ENCODE data around the gene ZNRF3. TPM values are rescaled to one million over a fixed set of nuclear protein-coding genes. Genes with fewer than 3 reads are reported as not detected.
"Not testable (repeated sequence)": the region's sequence is repeated elsewhere in the genome, so short reads cannot be mapped to it uniquely, and the experiment has no call there.

Gene ZNRF3
- total and polyA plus RNA-seq, 2 experiments from 2014 or later = 11.1 to 32.2 TPM

DNA sequence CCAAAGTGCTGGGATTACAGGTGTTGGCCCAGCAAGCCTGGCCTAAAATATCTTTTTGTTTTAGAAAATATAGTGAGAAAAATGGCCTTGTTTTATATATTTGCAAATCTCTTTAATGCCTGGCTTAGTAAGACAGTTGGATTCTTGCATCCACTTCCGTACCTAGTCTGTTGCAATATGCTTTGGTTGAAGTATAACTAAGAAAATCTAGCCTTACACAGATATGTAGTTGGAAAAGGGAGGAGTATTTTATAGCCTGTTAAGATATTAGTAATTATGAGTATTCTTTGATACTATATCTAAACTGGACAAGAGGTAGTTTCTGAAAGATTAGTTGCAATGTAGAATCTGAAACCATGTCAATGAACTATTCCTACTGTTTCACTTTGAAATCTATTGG lies 65.1 kb downstream of the ZNRF3 start (continued):
- TF ChIP-seq, protein P1, sequence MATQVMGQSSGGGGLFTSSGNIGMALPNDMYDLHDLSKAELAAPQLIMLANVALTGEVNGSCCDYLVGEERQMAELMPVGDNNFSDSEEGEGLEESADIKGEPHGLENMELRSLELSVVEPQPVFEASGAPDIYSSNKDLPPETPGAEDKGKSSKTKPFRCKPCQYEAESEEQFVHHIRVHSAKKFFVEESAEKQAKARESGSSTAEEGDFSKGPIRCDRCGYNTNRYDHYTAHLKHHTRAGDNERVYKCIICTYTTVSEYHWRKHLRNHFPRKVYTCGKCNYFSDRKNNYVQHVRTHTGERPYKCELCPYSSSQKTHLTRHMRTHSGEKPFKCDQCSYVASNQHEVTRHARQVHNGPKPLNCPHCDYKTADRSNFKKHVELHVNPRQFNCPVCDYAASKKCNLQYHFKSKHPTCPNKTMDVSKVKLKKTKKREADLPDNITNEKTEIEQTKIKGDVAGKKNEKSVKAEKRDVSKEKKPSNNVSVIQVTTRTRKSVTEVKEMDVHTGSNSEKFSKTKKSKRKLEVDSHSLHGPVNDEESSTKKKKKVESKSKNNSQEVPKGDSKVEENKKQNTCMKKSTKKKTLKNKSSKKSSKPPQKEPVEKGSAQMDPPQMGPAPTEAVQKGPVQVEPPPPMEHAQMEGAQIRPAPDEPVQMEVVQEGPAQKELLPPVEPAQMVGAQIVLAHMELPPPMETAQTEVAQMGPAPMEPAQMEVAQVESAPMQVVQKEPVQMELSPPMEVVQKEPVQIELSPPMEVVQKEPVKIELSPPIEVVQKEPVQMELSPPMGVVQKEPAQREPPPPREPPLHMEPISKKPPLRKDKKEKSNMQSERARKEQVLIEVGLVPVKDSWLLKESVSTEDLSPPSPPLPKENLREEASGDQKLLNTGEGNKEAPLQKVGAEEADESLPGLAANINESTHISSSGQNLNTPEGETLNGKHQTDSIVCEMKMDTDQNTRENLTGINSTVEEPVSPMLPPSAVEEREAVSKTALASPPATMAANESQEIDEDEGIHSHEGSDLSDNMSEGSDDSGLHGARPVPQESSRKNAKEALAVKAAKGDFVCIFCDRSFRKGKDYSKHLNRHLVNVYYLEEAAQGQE (IDR thresholded peaks at IDR 0.05; ENCODE audit: unreplicated experiment) = no peak
- TF ChIP-seq JUNB (IDR thresholded peaks at IDR 0.05; ENCODE audit: unreplicated experiment) (no peak), ZNF331 (CRISPR knock-in tag; IDR thresholded peaks at IDR 0.05; ENCODE audit: low read depth) (no peak)

DNA sequence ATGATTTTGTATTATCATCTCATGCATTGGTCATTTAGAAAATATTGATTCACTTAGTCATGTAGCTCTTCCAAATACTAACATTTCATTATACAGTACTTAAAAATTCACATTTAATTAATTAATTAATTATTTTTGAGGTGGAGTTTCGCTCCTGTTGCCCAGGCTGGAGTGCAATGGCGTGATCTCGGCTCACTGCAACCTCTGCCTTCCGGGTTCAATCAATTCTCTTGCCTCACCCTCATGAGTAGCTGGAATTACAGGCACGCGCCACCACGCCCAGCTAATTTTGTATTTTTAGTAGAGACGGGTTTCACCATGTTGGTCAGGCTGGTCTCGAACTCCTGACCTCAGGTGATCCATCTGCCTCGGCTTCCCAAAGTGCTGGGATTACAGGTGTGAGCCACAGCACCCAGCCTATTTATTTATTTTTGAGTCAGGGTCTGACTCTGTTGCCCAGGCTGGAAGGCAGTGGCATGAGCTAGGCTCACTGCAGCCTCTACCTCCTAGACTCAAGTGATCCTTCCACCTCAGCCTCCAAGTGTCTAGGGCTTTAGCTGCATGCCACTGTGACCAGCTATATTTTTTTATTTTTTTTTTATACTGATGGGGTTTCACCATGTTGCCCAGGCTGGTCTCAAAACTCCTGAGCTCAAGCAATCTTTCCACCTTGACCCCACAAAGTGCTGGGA lies 65.6 kb downstream of the ZNRF3 start:
- Histone ChIP-seq H3K4me1 (ENCODE audit: insufficient read depth) (peaks cover 35% of the 10 kb centered on the region), H3K79me2 (replicated peaks; ENCODE audit: insufficient read depth) (peaks cover 100% of the 10 kb centered on the region)
- H3K27ac ChIP-seq (ENCODE audit: low read depth); H3K9me2 ChIP-seq (ENCODE audit: insufficient read depth); H3K27me3 ChIP-seq (ENCODE audit: insufficient read depth); H4K20me1 ChIP-seq (replicated peaks; ENCODE audit: insufficient read depth); H3K36me3 ChIP-seq (ENCODE audit: insufficient read depth); H3K4me2 ChIP-seq; H3K27me3 Mint-ChIP-seq (ENCODE audit: insufficient read depth, low read depth, poor library complexity); H3K4me3 Mint-ChIP-seq; H3K4me3 ChIP-seq; H3F3A ChIP-seq (replicated peaks; ENCODE audit: low read depth); H3K9me3 Mint-ChIP-seq; DNase-seq (ENCODE audit: low spot score); ATAC-seq; H2AFZ ChIP-seq: not testable (repeated sequence)
- H3K4me1 Mint-ChIP-seq = peaks cover 43% of the 10 kb centered on the region
- peak overlapping the region; percentile 75 for H3K27ac Mint-ChIP-seq
- peaks cover 24% of the 10 kb centered on the region for H3K36me3 Mint-ChIP-seq (ENCODE audit: low read depth)

DNA sequence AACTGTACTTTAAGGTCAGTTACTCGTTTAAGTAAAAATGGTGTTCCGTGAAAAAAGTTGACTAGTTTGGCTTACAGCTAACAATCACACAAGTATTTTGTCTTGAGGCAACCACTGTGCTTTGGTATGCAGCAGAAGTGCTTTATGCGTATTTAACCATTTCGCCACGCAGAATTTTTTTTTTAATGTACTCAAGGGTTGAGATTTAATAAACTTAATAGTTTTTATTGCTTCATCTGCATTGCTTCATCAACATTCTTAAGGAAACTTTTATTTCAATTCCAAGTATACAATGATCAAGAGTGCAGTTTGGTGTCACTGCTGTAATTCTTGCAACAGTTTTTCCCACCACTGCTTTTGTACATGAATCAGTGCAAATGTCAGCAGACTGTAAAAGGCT lies 66.4 kb downstream of the ZNRF3 start:
- peak overlapping the region; percentile 75; the same call in 1 of the 2 replicates for H3K27ac Mint-ChIP-seq
- Histone ChIP-seq H3K4me1 (ENCODE audit: insufficient read depth) (peaks cover 32% of the 10 kb centered on the region), H3K27me3 (ENCODE audit: insufficient read depth) (no peaks in the 10 kb centered on the region), H3K9me2 (ENCODE audit: insufficient read depth) (no peaks in the 10 kb centered on the region), H3K79me2 (replicated peaks; ENCODE audit: insufficient read depth) (peaks cover 100% of the 10 kb centered on the region), H4K20me1 (replicated peaks; ENCODE audit: insufficient read depth) (peaks cover 5% of the 10 kb centered on the region), H2AFZ (no peak overlapping the region), H3K36me3 (ENCODE audit: insufficient read depth) (no peaks in the 10 kb centered on the region; the same call in 1 of the 2 replicates), H3K4me3 (no peak overlapping the region), H3K4me2 (no peak overlapping the region), H3F3A (replicated peaks; ENCODE audit: low read depth) (no peaks in the 10 kb centered on the region), H3K27ac (ENCODE audit: low read depth) (peak overlapping the region; percentile 40)
- peaks cover 24% of the 10 kb centered on the region for H3K36me3 Mint-ChIP-seq (ENCODE audit: low read depth)
- ATAC-seq (no peak), DNase-seq (ENCODE audit: low spot score) (no peak)
- H3K27me3 Mint-ChIP-seq (ENCODE audit: insufficient read depth, low read depth, poor library complexity) = peaks cover 2% of the 10 kb centered on the region
- peaks cover 8% of the 10 kb centered on the region for H3K9me3 Mint-ChIP-seq
- no peak overlapping the region for H3K4me3 Mint-ChIP-seq
- H3K4me1 Mint-ChIP-seq = peaks cover 41% of the 10 kb centered on the region
- TF ChIP-seq STAT1 (IDR thresholded peaks at IDR 0.05; ENCODE audit: unreplicated experiment) (no peak), EZH2 (IDR thresholded peaks at IDR 0.05; ENCODE audit: low read depth, unreplicated experiment) (no peak), ZNF331 (CRISPR knock-in tag; IDR thresholded peaks at IDR 0.05; ENCODE audit: low read depth) (no peak), NANOG (IDR thresholded peaks at IDR 0.05; ENCODE audit: borderline replicate concordance) (no peak)
- TF ChIP-seq, protein P2, sequence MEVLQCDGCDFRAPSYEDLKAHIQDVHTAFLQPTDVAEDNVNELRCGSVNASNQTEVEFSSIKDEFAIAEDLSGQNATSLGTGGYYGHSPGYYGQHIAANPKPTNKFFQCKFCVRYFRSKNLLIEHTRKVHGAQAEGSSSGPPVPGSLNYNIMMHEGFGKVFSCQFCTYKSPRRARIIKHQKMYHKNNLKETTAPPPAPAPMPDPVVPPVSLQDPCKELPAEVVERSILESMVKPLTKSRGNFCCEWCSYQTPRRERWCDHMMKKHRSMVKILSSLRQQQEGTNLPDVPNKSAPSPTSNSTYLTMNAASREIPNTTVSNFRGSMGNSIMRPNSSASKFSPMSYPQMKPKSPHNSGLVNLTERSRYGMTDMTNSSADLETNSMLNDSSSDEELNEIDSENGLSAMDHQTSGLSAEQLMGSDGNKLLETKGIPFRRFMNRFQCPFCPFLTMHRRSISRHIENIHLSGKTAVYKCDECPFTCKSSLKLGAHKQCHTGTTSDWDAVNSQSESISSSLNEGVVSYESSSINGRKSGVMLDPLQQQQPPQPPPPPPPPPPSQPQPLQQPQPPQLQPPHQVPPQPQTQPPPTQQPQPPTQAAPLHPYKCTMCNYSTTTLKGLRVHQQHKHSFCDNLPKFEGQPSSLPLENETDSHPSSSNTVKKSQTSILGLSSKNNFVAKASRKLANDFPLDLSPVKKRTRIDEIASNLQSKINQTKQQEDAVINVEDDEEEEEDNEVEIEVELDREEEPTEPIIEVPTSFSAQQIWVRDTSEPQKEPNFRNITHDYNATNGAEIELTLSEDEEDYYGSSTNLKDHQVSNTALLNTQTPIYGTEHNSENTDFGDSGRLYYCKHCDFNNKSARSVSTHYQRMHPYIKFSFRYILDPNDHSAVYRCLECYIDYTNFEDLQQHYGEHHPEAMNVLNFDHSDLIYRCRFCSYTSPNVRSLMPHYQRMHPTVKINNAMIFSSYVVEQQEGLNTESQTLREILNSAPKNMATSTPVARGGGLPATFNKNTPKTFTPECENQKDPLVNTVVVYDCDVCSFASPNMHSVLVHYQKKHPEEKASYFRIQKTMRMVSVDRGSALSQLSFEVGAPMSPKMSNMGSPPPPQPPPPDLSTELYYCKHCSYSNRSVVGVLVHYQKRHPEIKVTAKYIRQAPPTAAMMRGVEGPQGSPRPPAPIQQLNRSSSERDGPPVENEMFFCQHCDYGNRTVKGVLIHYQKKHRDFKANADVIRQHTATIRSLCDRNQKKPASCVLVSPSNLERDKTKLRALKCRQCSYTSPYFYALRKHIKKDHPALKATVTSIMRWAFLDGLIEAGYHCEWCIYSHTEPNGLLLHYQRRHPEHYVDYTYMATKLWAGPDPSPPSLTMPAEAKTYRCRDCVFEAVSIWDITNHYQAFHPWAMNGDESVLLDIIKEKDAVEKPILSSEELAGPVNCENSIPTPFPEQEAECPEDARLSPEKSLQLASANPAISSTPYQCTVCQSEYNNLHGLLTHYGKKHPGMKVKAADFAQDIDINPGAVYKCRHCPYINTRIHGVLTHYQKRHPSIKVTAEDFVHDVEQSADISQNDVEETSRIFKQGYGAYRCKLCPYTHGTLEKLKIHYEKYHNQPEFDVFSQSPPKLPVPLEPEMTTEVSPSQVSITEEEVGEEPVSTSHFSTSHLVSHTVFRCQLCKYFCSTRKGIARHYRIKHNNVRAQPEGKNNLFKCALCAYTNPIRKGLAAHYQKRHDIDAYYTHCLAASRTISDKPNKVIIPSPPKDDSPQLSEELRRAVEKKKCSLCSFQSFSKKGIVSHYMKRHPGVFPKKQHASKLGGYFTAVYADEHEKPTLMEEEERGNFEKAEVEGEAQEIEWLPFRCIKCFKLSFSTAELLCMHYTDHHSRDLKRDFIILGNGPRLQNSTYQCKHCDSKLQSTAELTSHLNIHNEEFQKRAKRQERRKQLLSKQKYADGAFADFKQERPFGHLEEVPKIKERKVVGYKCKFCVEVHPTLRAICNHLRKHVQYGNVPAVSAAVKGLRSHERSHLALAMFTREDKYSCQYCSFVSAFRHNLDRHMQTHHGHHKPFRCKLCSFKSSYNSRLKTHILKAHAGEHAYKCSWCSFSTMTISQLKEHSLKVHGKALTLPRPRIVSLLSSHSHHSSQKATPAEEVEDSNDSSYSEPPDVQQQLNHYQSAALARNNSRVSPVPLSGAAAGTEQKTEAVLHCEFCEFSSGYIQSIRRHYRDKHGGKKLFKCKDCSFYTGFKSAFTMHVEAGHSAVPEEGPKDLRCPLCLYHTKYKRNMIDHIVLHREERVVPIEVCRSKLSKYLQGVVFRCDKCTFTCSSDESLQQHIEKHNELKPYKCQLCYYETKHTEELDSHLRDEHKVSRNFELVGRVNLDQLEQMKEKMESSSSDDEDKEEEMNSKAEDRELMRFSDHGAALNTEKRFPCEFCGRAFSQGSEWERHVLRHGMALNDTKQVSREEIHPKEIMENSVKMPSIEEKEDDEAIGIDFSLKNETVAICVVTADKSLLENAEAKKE (CRISPR knock-in tag; IDR thresholded peaks at IDR 0.05) = no peak
- TF ChIP-seq, protein P3, sequence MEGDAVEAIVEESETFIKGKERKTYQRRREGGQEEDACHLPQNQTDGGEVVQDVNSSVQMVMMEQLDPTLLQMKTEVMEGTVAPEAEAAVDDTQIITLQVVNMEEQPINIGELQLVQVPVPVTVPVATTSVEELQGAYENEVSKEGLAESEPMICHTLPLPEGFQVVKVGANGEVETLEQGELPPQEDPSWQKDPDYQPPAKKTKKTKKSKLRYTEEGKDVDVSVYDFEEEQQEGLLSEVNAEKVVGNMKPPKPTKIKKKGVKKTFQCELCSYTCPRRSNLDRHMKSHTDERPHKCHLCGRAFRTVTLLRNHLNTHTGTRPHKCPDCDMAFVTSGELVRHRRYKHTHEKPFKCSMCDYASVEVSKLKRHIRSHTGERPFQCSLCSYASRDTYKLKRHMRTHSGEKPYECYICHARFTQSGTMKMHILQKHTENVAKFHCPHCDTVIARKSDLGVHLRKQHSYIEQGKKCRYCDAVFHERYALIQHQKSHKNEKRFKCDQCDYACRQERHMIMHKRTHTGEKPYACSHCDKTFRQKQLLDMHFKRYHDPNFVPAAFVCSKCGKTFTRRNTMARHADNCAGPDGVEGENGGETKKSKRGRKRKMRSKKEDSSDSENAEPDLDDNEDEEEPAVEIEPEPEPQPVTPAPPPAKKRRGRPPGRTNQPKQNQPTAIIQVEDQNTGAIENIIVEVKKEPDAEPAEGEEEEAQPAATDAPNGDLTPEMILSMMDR (conservative IDR thresholded peaks at IDR 0.05; ENCODE audit: low read depth in 2 of 2) = no peak
